ENCODE measurements around the gene WDR54.
"Not testable (repeated sequence)": the region's sequence is repeated elsewhere in the genome, so short reads cannot be mapped to it uniquely, and the experiment has no call there.

Gene WDR54

DNA sequence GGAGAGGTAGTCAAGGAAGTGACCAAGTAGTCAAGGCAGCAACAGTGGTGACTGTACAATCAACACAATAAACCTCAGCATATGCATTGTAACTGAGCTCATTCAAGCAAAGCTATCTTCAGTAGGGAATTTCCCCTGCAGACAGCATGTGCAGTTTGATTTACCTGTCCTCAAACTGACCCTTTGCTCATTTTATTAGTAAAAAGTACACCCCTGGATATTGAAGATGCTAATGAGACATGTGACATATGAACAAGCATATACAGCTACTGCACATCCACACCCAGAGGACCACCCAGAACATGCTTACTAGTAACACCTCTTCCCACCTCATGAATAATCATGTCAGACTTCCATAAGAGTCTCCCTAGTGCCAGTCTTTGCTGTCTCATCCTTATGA, 15.5 kb upstream of the WDR54 start:
- DNase-seq (ENCODE audit: low read depth) = no peak

GRCh38 chr2:74407682-74408081, 13.8 kb upstream of the WDR54 start:
- DNase-seq (ENCODE audit: low read depth) = no peak

GRCh38 chr2:74413001-74413698, 8.4 kb upstream of the WDR54 start:
- no peak for DNase-seq (ENCODE audit: low read depth)

DNA sequence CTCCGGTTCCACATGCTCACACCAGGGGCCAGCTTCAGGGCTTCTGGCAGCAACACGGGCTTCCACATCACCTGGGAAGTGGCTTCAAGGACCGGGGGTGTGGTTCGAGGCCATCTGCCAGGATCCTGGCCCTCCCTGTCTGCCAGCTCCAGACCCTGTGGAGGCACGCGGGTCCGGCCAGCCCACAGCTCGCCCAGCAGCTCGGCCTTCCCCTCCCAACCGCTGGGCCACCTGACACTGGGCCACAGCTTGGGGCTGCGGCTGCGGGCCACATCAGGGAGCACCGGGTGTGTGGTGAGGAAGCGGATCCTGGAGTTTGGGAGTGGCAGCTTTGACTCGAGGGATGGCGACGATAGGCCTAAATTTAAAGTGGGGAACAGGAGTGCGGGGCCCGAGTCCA, 7.1 kb upstream of the WDR54 start:
- no peak for DNase-seq (ENCODE audit: low read depth)

DNA sequence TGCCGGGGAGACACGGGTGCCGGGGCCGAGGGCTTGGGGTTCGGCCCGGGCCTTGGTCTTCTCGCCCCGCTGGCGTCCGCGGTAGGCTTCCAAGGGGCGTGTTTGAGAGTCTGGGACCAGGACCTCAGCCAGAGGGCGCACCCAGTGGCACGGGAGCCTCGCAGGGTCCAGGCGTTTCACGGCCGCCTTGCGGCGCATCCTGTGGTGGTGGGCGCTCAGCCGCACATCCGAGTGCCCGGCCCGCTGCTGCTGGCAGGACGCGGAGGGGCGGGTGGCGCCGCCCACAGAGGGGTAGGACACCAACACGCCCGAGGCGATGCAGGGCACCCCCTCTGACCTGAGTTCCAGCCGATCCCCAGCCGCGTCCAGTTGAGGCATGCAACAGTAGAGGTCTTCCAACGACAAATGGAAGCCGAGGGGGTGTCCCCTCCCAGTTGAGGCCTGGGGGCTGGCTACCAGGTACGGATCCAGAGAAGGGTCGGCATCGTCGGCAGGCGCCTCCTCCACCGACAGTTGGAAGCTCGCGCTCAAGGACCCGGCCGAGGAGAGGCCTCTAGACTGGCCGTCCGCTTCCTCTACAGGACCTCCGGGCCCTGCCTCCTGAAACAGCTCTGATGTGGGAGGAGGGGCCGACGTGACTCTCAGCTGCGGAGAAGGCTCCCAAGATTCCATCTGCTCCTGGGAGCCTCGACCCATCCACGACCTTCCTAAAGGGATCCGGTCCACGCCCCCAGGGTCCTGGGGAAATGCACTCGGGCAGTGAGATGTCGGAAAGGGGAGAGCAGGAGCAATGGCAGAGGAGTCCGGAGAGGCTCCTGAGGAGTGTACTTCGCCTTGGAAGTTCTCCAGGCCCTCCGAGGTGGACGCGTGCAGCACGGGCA, 6.4 kb upstream of the WDR54 start:
- no peak for DNase-seq (ENCODE audit: low read depth)

GRCh38 chr2:74415762-74416395, 5.7 kb upstream of the WDR54 start:
- no peak for DNase-seq (ENCODE audit: low read depth)

DNA sequence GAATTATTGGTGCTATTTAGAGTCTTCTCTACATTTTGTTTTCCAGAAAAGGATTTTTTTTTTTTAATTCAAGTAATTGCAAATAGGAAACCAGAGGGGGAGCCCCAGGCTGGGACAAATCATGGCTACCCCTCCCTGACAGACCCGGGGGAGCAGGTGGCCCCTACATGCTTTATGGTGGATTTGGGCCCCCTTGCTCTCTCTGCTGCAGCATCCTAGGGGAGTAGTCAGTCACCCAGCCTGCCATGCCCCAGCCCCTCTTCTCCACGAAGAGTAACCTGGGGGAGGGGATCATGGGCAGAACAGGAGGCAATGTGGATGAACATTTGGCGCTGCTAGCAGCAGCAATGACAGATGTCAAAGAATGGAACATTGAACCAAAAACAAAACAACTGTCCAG, 4.8 kb upstream of the WDR54 start:
- no peak for DNase-seq (ENCODE audit: low read depth)

GRCh38 chr2:74417197-74417596, 4.3 kb upstream of the WDR54 start:
- no peak for DNase-seq (ENCODE audit: low read depth)

- no peak for DNase-seq (ENCODE audit: low read depth)
These were observed 3.8 kb upstream of the WDR54 start for GRCh38 chr2:74417763-74418162.

DNA sequence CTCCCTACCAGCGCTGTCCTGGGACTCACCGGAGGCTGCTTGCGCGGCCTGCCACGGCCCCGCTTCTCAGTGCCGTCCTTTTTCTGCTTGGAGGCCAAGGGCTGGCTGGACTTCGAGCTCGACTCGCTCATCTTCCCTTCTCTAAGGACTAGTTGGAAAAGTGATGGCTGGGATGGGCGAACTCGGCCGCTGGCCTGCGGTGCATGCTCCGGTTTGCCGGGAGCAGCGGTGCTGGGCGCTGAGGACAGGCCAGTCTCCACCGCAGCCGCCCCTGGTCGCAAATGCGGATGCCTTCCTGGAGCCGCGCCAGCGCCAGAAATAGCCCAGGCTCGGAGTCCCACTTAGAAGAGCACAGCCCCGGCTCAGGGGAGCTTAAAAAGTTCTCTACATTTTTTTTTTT, 3.2 kb upstream of the WDR54 start:
- DNase-seq (ENCODE audit: low read depth) = no peak

- no peak for DNase-seq (ENCODE audit: low read depth)
These were observed 2.2 kb upstream of the WDR54 start for GRCh38 chr2:74419345-74419744.

DNA sequence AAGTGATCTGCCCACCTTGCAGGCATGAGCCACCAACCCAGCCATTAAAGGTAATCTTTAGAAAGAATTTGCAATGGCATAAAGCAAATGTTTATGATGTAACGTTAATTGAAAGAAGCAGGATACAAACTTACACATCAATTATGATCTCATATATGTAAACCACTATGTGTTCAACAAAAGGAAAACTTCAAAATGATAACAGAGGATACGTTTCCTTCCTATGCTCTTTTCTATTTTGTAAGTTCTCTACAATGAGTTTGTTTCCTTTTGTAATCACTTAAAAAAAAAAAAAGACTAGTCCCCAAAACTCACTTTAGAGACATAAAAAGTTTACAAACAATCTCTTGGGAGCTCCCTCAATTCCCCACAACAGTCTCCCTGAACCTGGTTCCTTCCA, 1.5 kb upstream of the WDR54 start:
- DNase-seq (ENCODE audit: low read depth) = no peak

GRCh38 chr2:74420443-74421103, 957 bp upstream of the WDR54 start:
- DNase-seq (ENCODE audit: low read depth) = not testable (repeated sequence)

GRCh38 chr2:74423231-74424095, 1.9 kb downstream of the WDR54 start:
- DNase-seq (ENCODE audit: low read depth) = no peak

DNA sequence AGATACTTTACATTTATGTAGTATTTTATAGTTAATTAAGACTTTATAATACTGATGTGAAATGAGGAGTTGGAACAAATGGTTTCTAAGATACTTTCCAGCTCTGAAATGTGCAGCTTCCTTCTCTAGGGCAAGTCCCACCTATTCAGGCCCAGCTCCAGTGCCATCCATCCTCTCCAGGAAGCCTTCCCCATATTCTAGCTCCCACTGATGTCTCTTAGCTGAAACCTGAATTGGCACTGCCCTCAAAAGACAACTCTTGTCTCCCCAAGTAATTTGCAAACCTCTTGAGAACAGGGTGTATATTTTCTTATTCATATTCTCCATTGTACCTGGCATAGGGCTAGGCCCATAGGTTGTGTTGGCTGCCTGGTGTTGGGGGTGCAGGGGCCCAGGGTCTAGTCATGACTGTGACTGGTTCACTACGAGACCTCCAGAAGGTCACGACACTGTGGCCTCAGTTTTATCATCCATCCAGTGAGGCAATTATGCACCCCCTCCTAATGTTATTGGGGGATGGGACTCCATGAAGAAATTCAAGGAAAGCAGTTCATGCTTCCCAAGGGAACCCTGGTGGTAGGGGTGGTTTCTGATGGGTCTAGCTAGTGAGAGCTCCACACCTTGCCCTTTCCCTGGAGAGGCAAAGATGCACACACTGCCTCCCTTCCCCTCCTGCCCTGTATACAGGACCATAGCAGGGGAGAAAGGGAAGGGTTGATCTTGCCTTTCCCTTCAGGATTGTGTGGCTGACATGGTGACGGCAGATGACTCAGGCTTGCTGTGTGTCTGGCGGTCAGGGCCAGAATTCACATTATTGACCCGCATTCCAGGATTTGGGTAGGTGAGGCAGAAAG, 2.8 kb downstream of the WDR54 start:
- no peak for DNase-seq (ENCODE audit: low read depth)

DNA sequence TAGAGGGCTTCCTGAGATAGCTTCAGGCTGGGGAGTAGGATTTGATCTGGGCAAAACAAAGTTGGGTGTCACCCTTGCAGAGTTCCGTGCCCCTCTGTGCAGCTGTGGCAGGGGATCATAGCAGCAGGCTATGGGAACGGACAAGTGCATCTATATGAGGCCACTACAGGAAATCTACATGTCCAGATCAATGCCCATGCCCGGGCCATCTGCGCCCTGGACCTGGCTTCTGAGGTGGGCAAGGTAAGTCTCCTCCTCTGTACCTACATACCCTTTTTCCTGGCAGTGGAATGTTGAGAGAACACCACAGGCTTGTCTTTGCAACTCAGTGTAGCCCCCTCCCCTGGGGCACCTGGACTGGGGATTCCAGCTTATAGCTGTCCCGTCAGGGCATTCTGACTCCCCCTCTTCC, 3.5 kb downstream of the WDR54 start:
- DNase-seq (ENCODE audit: low read depth) = no peak

DNA sequence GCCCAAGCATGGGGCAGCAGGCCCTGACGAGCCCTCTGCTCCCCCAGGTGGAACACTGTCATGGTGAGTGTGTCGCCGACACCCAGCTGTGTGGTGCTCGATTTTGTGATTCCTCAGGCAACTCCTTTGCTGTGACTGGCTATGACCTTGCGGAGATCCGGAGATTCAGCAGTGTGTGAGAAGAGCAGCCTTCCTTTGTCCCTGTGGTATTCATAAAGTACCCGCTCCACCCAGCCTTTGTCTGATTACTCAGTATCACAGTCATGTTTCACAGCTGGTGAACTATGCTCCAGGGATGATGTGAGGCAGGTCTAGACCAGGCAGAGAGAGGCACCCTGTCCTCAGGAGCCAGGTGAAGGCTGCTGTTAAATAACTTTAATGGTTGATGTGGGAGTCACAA, 4.0 kb downstream of the WDR54 start:
- DNase-seq (ENCODE audit: low read depth) = no peak

DNA sequence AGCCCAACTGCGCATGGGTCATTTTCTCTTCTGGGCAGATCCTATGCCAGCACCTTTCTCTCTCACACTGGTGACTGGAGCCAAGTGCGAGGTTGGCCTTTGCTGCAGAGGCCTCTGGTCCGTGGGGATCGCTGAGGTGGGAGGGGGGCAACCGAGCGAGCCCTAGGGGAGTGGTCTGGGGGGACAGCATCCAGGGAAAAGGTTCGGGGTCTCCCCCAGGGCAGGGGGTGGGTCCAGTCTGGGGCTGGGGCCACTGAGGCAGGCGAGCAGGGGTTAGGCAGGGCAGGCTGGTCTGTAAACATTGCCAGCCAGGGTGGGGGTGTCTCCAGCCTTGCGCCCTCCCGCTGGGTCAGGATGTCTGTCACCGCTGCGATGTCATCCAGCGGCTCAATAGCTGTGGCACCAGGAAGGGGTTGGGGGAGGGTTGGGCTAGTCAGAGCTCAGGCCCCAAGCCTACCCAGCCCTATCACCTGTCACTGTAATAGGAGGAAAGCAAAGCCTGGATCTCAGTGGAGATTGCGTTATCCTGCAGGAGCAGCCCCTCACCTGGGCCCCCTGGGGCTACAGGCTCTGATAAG, 4.7 kb downstream of the WDR54 start:
- DNase-seq (ENCODE audit: low read depth) = no peak

- DNase-seq (ENCODE audit: low read depth) = no peak
These were observed 6.0 kb downstream of the WDR54 start for GRCh38 chr2:74427551-74427950.

GRCh38 chr2:74428675-74429074, 7.1 kb downstream of the WDR54 start:
- DNase-seq (ENCODE audit: low read depth) = no peak
